CD4-positive, alpha-beta memory T cell (primary cell): ENCODE data around the gene LUZP4. TPM values are rescaled to one million over a fixed set of nuclear protein-coding genes. Genes with fewer than 3 reads are reported as not detected.

Experiments used
- CTCF ChIA-PET: fragments of 350-600 bp; sonication (Branson Sonifier 250); formaldehyde crosslinking; loops from one replicate; lab custom pipeline; 2021; ENCODE audit warnings: inconsistent platforms; ENCODE audit not compliant: partially characterized antibody; lab: Charles Lee
- POLR2A ChIA-PET: fragments of 350-600 bp; sonication (Branson Sonifier 250); formaldehyde crosslinking; loops from one replicate; lab custom pipeline; 2021; ENCODE audit not compliant: partially characterized antibody; lab: Charles Lee
- DNase-seq, 5 donors: peaks; one replicate each; pipeline versions ENCODE4 v3.0.0 to v3.0.0-alpha.2; 2020 to 2022; ENCODE audit warnings: mixed read lengths in 1 of 5
- H3K27ac ChIP-seq: one replicate; pipeline ENCODE4 v1.7.0; 2013; ENCODE audit warnings: low read depth, low read length
- H3K27me3 ChIP-seq: 2 replicates; pipeline ENCODE4 v1.7.0; 2013; ENCODE audit warnings: mild to moderate bottlenecking, low read length, moderate library complexity; ENCODE audit not compliant: insufficient read depth
- H3K36me3 ChIP-seq: 2 replicates; pipeline ENCODE4 v1.7.0; 2013; ENCODE audit warnings: mild to moderate bottlenecking, low read length, moderate library complexity; ENCODE audit not compliant: insufficient read depth
- H3K4me1 ChIP-seq: 2 replicates; pipeline ENCODE4 v1.7.0; 2013; ENCODE audit warnings: mild to moderate bottlenecking, low read length, moderate library complexity; ENCODE audit not compliant: insufficient read depth
- H3K4me3 ChIP-seq, 2 donors: one replicate each; pipeline ENCODE4 v1.7.0; 2013; ENCODE audit warnings: low read length in 2 of 2, mild to moderate bottlenecking in 1 of 2
- H3K9me3 ChIP-seq, 2 donors: one replicate each; pipeline ENCODE4 v1.7.0; 2013; ENCODE audit warnings: low read length in 2 of 2, control low read depth in 1 of 2; ENCODE audit not compliant: control insufficient read depth in 1 of 2
- H3K27ac Mint-ChIP-seq, 7 donors: one replicate each; pipeline ENCODE4 v1.8.0; 2020 to 2021; ENCODE audit warnings: mixed read lengths in 7 of 7, mild to moderate bottlenecking in 6 of 7, inconsistent platforms in 3 of 7, moderate library complexity in 3 of 7
- H3K27me3 Mint-ChIP-seq, 2 donors: one replicate each; pipeline ENCODE4 v1.8.0; 2020 to 2021; ENCODE audit warnings: mixed read lengths in 2 of 2
- H3K36me3 Mint-ChIP-seq, 2 donors: one replicate each; pipeline ENCODE4 v1.8.0; 2020 to 2021; ENCODE audit warnings: mixed read lengths in 2 of 2, inconsistent platforms in 1 of 2, mild to moderate bottlenecking in 1 of 2
- H3K4me1 Mint-ChIP-seq, 4 donors: one replicate each; pipeline ENCODE4 v1.8.0; 2020 to 2021; ENCODE audit warnings: mixed read lengths in 4 of 4, mild to moderate bottlenecking in 1 of 4
- H3K4me3 Mint-ChIP-seq, 8 donors: one replicate each; pipeline ENCODE4 v1.8.0; 2020 to 2021; ENCODE audit warnings: mixed read lengths in 8 of 8, mild to moderate bottlenecking in 7 of 8, moderate library complexity in 6 of 8, inconsistent platforms in 3 of 8
- H3K9me3 Mint-ChIP-seq, 8 donors: one replicate each; pipeline ENCODE4 v1.8.0; 2020 to 2021; ENCODE audit warnings: mixed read lengths in 8 of 8, mild to moderate bottlenecking in 5 of 8, inconsistent platforms in 3 of 8, moderate library complexity in 1 of 8
- intact Hi-C: fragments of 100-400 bp; cut with micrococcal nuclease; formaldehyde crosslinking; loops from one replicate; pipeline ENCODE4 v1.15.1; 2023
- polyA plus RNA-seq, 2 donors: library from polyadenylated mRNA; unstranded; fragments of 300-500 nt; fragmentation: Illumina TruSeq; gene quantifications; one replicate each; pipeline ENCODE4 v1.2.3, GENCODE V29; 2021
- total RNA-seq, 2 experiments: library from RNA; stranded (reverse); gene quantifications; one replicate each; pipeline ENCODE4 v1.2.3, GENCODE V29; 2021

LUZP4 gene
- total and polyA plus RNA-seq, 4 experiments from 2014 or later = not detected

- no peak overlapping the region for H3K4me3 ChIP-seq
- ChIA-PET CTCF (no interaction called here), POLR2A (no interaction called here)
- Mint-ChIP-seq H3K27me3 (no peaks in the 10 kb centered on the region), H3K4me1 (no peaks in the 10 kb centered on the region), H3K36me3 (no peaks in the 10 kb centered on the region), H3K27ac (no peak overlapping the region), H3K4me3 (no peak overlapping the region), H3K9me3 (peaks cover 0 to 2% (median 0%) of the 10 kb centered on the region in 8 donors)
- DNase-seq = no peak
- H3K36me3 ChIP-seq = no peaks in the 10 kb centered on the region
- no peaks in the 10 kb centered on the region for H3K9me3 ChIP-seq
- no peak overlapping the region for H3K27ac ChIP-seq
- H3K4me1 ChIP-seq = no peaks in the 10 kb centered on the region
- H3K27me3 ChIP-seq = no peaks in the 10 kb centered on the region
- intact Hi-C loops = no loop called here
These were observed 25.5 kb upstream of the LUZP4 start for GRCh38 chrX:115264009-115264408.

- H3K9me3 ChIP-seq = no peaks in the 10 kb centered on the region
These were observed 23.2 kb upstream of the LUZP4 start for GRCh38 chrX:115266300-115266699.

GRCh38 chrX:115268421-115268820 is 21.1 kb upstream of the LUZP4 start:
- POLR2A ChIA-PET = no interaction called here
- intact Hi-C loops = no loop called here
- H3K4me1 Mint-ChIP-seq = no peaks in the 10 kb centered on the region

More at GRCh38 chrX:115266300-115266699, 23.2 kb upstream of the LUZP4 start:
- peaks cover 0 to 2% (median 0%) of the 10 kb centered on the region in 8 donors for H3K9me3 Mint-ChIP-seq
- H3K36me3 ChIP-seq = no peaks in the 10 kb centered on the region
- no peak for DNase-seq
- no peak overlapping the region for H3K4me3 Mint-ChIP-seq
- intact Hi-C loops = no loop called here
- no peaks in the 10 kb centered on the region for H3K36me3 Mint-ChIP-seq
- H3K4me1 Mint-ChIP-seq = no peaks in the 10 kb centered on the region
- no peak overlapping the region for H3K4me3 ChIP-seq
- no peaks in the 10 kb centered on the region for H3K27me3 Mint-ChIP-seq
- H3K27ac ChIP-seq = no peak overlapping the region
- ChIA-PET POLR2A (no interaction called here), CTCF (no interaction called here)
- no peaks in the 10 kb centered on the region for H3K4me1 ChIP-seq
- no peaks in the 10 kb centered on the region for H3K27me3 ChIP-seq
- H3K27ac Mint-ChIP-seq = no peak overlapping the region

GRCh38 chrX:115269051-115269683 is 20.3 kb upstream of the LUZP4 start:
- Histone ChIP-seq H3K27ac (no peak overlapping the region), H3K4me1 (no peaks in the 10 kb centered on the region), H3K9me3 (no peaks in the 10 kb centered on the region), H3K4me3 (no peak overlapping the region), H3K27me3 (no peaks in the 10 kb centered on the region), H3K36me3 (no peaks in the 10 kb centered on the region)
- Mint-ChIP-seq H3K4me3 (no peak overlapping the region), H3K27me3 (no peaks in the 10 kb centered on the region), H3K36me3 (no peaks in the 10 kb centered on the region), H3K9me3 (peaks cover 0 to 2% (median 0%) of the 10 kb centered on the region in 8 donors), H3K27ac (no peak overlapping the region), H3K4me1 (no peaks in the 10 kb centered on the region)
- CTCF ChIA-PET = no interaction called here
- POLR2A ChIA-PET = no interaction called here
- intact Hi-C loops = no loop called here
- no peak for DNase-seq

More at GRCh38 chrX:115268421-115268820, 21.1 kb upstream of the LUZP4 start:
- Mint-ChIP-seq H3K4me3 (no peak overlapping the region), H3K27me3 (no peaks in the 10 kb centered on the region), H3K9me3 (peaks cover 0 to 2% (median 0%) of the 10 kb centered on the region in 8 donors), H3K27ac (no peak overlapping the region), H3K36me3 (no peaks in the 10 kb centered on the region)
- Histone ChIP-seq H3K4me3 (no peak overlapping the region), H3K36me3 (no peaks in the 10 kb centered on the region), H3K4me1 (no peaks in the 10 kb centered on the region), H3K27me3 (no peaks in the 10 kb centered on the region), H3K9me3 (no peaks in the 10 kb centered on the region), H3K27ac (no peak overlapping the region)
- CTCF ChIA-PET = no interaction called here
- no peak for DNase-seq

GRCh38 chrX:115284877-115285276 is 4.6 kb upstream of the LUZP4 start:
- DNase-seq = no peak
- Mint-ChIP-seq H3K27ac (no peak overlapping the region), H3K27me3 (no peaks in the 10 kb centered on the region), H3K4me3 (no peak overlapping the region), H3K36me3 (no peaks in the 10 kb centered on the region), H3K9me3 (no peaks in the 10 kb centered on the region), H3K4me1 (no peaks in the 10 kb centered on the region)
- ChIA-PET POLR2A (no interaction called here), CTCF (no interaction called here)
- Histone ChIP-seq H3K4me3 (no peak overlapping the region), H3K9me3 (no peaks in the 10 kb centered on the region), H3K36me3 (no peaks in the 10 kb centered on the region), H3K27ac (no peak overlapping the region), H3K27me3 (no peaks in the 10 kb centered on the region), H3K4me1 (no peaks in the 10 kb centered on the region)
- intact Hi-C loops = no loop called here

GRCh38 chrX:115297189-115297588 is 7.7 kb downstream of the LUZP4 start:
- H3K27me3 Mint-ChIP-seq = no peaks in the 10 kb centered on the region
- no peaks in the 10 kb centered on the region for H3K4me1 Mint-ChIP-seq
- no peak overlapping the region for H3K4me3 ChIP-seq
- DNase-seq = no peak
- no peak overlapping the region for H3K4me3 Mint-ChIP-seq
- no peak overlapping the region for H3K27ac Mint-ChIP-seq
- no peaks in the 10 kb centered on the region for H3K36me3 Mint-ChIP-seq
- H3K4me1 ChIP-seq = no peaks in the 10 kb centered on the region
- H3K27ac ChIP-seq = no peak overlapping the region
- no peaks in the 10 kb centered on the region for H3K27me3 ChIP-seq
- no peaks in the 10 kb centered on the region for H3K36me3 ChIP-seq
- CTCF ChIA-PET = no interaction called here
- H3K9me3 ChIP-seq = no peaks in the 10 kb centered on the region
- intact Hi-C loops = no loop called here
- H3K9me3 Mint-ChIP-seq = peaks cover 0 to 2% (median 0%) of the 10 kb centered on the region in 8 donors
- POLR2A ChIA-PET = interaction anchor here (0.7 kb wide), 1 partner anchor 10 kb away, joined by 4 read pairs; no protein-coding TSS in a partner anchor

- H3K36me3 ChIP-seq = no peaks in the 10 kb centered on the region
- H3K27me3 Mint-ChIP-seq = no peaks in the 10 kb centered on the region
- no peak for DNase-seq
- no peaks in the 10 kb centered on the region for H3K4me1 Mint-ChIP-seq
- CTCF ChIA-PET = interaction anchor here (1.2 kb wide), 1 partner anchor 19 kb away, joined by 3 read pairs; no protein-coding TSS in a partner anchor
- no peaks in the 10 kb centered on the region for H3K4me1 ChIP-seq
- no peak overlapping the region for H3K4me3 Mint-ChIP-seq
- no peaks in the 10 kb centered on the region for H3K36me3 Mint-ChIP-seq
- POLR2A ChIA-PET = no interaction called here
- H3K9me3 ChIP-seq = no peaks in the 10 kb centered on the region
- H3K27ac Mint-ChIP-seq = no peak overlapping the region
- no peaks in the 10 kb centered on the region for H3K9me3 Mint-ChIP-seq
- no peak overlapping the region for H3K27ac ChIP-seq
- no peak overlapping the region for H3K4me3 ChIP-seq
- intact Hi-C loops = no loop called here
- H3K27me3 ChIP-seq = no peaks in the 10 kb centered on the region
These were observed 21.6 kb downstream of the LUZP4 start for GRCh38 chrX:115311139-115311538.
